ENCODE measurements around the gene NAT10.
"Not testable (repeated sequence)": the region's sequence is repeated elsewhere in the genome, so short reads cannot be mapped to it uniquely, and the experiment has no call there.

NAT10 gene

GRCh38 chr11:34169686-34170085 lies 64.3 kb downstream of the NAT10 start:
- no peak for DNase-seq

GRCh38 chr11:34173050-34173449 lies 67.6 kb downstream of the NAT10 start:
- no peak for DNase-seq

- DNase-seq: peak; percentile 18
Observed at GRCh38 chr11:34174412-34175041, 69.1 kb downstream of the NAT10 start.

GRCh38 chr11:34175284-34176019 lies 70.0 kb downstream of the NAT10 start:
- DNase-seq: no peak

- DNase-seq: no peak
Observed at GRCh38 chr11:34176751-34177209, 71.4 kb downstream of the NAT10 start.

GRCh38 chr11:34178209-34178821 lies 72.9 kb downstream of the NAT10 start:
- no peak for DNase-seq

- no peak for DNase-seq
Observed at GRCh38 chr11:34179026-34179675, 73.7 kb downstream of the NAT10 start.

- no peak for DNase-seq
Observed at GRCh38 chr11:34180040-34180813, 74.8 kb downstream of the NAT10 start.

- not testable (repeated sequence) for DNase-seq
Observed at GRCh38 chr11:34180814-34181165, 75.4 kb downstream of the NAT10 start.

GRCh38 chr11:34181251-34181650 lies 75.8 kb downstream of the NAT10 start:
- DNase-seq: no peak

- DNase-seq: no peak
Observed at GRCh38 chr11:34181856-34182405, 76.5 kb downstream of the NAT10 start.

GRCh38 chr11:34182425-34182824 lies 77.0 kb downstream of the NAT10 start:
- no peak for DNase-seq

- DNase-seq: no peak
Observed at GRCh38 chr11:34182921-34183685, 77.7 kb downstream of the NAT10 start.

GRCh38 chr11:34183848-34184391 lies 78.5 kb downstream of the NAT10 start:
- no peak for DNase-seq

GRCh38 chr11:34184505-34185015 lies 79.1 kb downstream of the NAT10 start:
- DNase-seq: no peak

GRCh38 chr11:34185926-34186841 lies 80.8 kb downstream of the NAT10 start:
- no peak for DNase-seq

GRCh38 chr11:34188181-34188580 lies 82.8 kb downstream of the NAT10 start:
- no peak for DNase-seq

- DNase-seq: no peak
Observed at GRCh38 chr11:34189191-34189590, 83.8 kb downstream of the NAT10 start.

- no peak for DNase-seq
Observed at GRCh38 chr11:34190192-34191139, 85.0 kb downstream of the NAT10 start.

All from GOT3 (cell line).